GM18505 (cell line): Measurements from ENCODE around the gene THRB.
"Not testable (repeated sequence)": the region's sequence is repeated elsewhere in the genome, so short reads cannot be mapped to it uniquely, and the experiment has no call there.

Experiments used
- ATAC-seq: cut with Tn5 transposase; IDR thresholded peaks from one replicate; pipeline ENCODE4 v1.9.1; 2021; ENCODE audit not compliant: unreplicated experiment
- POLR2A ChIP-seq: IDR thresholded peaks from 4 replicates; pipeline ENCODE4 v1.6.1; 2011; ENCODE audit warnings: borderline replicate concordance; ENCODE audit not compliant: insufficient read depth, insufficient read length; ENCODE audit errors: extremely low read depth

Gene THRB

GRCh38 chr3:24410860-24411259, 83.8 kb downstream of the THRB start:
- no peak for ATAC-seq

DNA sequence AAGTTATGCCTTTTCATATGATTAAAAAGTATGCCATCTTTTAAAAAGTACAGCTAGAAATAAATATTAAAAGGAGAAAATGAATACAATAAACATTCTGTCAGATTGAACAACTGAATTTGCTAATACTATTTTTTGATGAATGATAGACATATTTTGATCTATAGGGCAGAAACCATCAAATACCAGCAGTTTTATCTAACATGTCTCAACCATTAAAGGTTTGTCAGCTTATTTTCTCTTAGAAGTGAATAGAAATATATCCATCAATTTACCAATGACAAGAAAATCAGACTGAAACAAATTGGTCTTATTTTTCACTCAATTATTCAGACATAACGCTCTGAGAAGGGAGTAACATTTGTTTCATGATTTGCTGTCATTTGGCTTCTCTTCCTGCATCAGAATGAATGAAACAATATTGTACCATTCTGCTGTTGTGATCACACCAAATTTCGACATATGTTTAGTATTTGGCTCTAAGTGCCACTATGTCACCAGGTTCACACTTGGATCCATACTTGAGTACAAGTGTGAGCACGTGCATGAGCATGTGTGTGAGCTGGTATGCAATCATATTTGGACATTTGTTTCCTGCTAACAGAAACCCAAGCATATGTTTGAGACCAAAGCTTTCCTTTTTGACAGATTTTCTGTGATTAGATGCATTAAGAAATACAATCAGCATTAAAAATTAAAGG, 86.5 kb downstream of the THRB start:
- ATAC-seq, result no peak
- TF ChIP-seq POLR2A, result no peak

More at GRCh38 chr3:24410860-24411259, 83.8 kb downstream of the THRB start:
- no peak for TF ChIP-seq POLR2A

- TF ChIP-seq POLR2A, result no peak
- no peak for ATAC-seq
These were observed 87.8 kb downstream of the THRB start for GRCh38 chr3:24406900-24407299.

DNA sequence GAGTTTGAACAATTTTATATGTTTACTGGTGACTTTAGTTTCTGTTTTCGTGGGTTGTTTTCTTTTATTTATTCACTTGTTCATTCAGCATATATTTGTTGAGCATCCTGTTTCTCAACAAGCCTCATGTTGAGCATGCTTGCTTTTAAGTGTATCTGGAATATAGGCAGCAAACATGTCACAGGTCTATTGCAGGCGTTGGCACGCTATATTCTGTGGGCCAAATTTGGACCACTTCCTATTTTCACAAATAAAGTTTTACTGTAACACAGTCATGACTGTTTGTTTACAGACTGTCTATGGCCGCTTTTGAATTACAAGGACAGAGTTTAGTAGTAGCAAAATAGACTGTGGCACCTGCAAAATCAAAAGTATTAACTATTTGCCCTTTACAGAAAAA, 89.6 kb downstream of the THRB start:
- no peak for TF ChIP-seq POLR2A
- no peak for ATAC-seq

- TF ChIP-seq POLR2A, result no peak
- no peak for ATAC-seq
These were observed 92.9 kb downstream of the THRB start for GRCh38 chr3:24401811-24402185.

- TF ChIP-seq POLR2A, result no peak
- ATAC-seq, result no peak
These were observed 93.4 kb downstream of the THRB start for GRCh38 chr3:24401090-24401810.

GRCh38 chr3:24400450-24400849, 94.2 kb downstream of the THRB start:
- ATAC-seq, result no peak

DNA sequence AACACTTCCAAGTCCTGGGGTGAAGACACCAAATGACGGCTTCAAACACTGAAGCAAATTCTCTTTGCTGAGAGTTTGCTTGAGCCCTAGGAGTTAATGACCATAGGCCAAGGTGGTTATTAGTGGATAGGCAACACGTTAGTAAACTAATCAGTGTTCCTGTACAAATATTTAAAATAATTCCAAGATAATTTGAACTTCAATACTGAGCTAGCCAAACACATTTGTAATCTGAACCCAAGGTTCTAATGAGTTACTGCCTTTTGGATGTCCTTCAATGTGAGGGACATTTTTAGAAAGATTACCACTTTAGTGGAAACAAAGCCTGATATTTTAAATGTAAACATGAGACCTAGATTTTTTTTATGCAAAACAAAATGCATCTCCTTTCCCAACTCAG, 94.6 kb downstream of the THRB start:
- no peak for ATAC-seq
- no peak for TF ChIP-seq POLR2A

More at GRCh38 chr3:24400450-24400849, 94.2 kb downstream of the THRB start:
- no peak for TF ChIP-seq POLR2A

GRCh38 chr3:24399614-24400013, 95.0 kb downstream of the THRB start:
- no peak for TF ChIP-seq POLR2A
- ATAC-seq, result no peak

DNA sequence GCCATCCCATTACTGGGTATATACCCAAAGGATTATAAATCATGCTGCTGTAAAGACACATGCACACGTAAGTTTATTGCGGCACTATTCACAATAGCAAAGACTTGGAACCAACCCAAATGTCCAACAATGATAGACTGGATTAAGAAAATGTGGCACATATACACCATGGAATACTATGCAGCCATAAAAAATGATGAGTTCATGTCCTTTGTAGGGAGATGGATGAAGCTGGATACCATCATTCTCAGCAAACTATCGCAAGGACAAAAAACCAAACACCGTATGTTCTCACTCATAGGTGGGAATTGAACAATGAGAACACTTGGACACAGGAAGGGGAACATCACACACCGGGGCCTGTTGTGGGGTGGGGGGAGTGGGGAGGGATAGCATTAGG, 95.9 kb downstream of the THRB start:
- ATAC-seq, result not testable (repeated sequence)

DNA sequence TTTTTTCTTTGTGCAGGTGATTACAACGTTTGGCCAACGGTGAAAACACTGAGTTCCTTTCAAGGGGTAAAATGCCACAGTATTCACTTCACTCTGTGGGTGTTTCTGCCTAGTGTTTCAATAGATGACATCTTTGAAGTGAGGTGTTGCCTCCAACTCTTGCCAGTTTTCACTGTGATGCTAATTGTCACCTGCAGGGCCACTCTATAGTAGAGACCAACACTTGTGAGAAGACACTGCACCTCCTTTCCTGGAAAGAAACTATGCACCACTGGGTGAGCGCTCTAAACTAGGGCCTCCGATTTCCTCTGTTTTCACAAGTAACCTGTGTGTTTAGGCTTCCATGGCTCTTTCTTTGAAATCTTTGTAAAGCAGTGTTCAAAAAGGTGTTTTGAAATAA, 98.3 kb downstream of the THRB start:
- ATAC-seq, result no peak

DNA sequence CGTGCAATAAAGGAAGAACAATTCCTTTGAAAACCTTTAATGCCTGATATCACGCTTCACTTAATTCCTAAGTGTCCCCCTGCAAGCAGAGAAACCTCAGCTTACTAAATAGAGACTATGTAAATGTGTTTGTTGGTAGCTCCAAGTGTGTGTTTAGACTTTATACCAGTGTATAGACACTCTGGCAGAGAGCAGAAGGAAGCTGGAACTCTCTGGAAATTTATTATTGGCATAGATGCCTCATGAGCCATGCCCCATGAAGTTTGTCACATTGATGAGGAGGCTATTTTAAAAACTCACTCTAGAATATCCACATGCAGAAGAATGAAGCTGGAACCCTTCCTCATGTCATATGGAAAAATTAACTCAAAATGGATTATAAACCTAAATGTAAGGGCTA, 99.9 kb downstream of the THRB start:
- ATAC-seq, result no peak
- TF ChIP-seq POLR2A, result no peak

More for the DNA sequence above, 98.3 kb downstream of the THRB start:
- TF ChIP-seq POLR2A, result no peak

DNA sequence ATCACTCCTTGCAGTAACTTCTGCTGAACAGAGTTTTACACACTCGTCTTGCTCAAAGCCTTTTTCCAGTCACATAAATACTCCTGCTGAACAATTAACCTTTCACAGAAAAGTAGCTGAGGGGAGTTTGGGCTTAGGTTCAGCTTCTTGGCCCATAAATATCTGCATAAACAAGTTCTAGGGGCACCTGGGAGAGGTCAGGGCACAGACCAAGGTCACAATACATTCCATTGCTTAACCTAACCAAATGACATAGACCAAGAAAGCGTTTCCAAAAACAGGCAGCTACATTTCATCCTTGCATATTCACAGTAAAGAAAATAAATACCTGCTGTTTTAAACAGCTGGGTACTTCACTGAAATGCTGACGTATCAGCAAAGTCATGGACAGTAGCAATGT, 101.3 kb downstream of the THRB start:
- ATAC-seq, result no peak
- TF ChIP-seq POLR2A, result no peak

DNA sequence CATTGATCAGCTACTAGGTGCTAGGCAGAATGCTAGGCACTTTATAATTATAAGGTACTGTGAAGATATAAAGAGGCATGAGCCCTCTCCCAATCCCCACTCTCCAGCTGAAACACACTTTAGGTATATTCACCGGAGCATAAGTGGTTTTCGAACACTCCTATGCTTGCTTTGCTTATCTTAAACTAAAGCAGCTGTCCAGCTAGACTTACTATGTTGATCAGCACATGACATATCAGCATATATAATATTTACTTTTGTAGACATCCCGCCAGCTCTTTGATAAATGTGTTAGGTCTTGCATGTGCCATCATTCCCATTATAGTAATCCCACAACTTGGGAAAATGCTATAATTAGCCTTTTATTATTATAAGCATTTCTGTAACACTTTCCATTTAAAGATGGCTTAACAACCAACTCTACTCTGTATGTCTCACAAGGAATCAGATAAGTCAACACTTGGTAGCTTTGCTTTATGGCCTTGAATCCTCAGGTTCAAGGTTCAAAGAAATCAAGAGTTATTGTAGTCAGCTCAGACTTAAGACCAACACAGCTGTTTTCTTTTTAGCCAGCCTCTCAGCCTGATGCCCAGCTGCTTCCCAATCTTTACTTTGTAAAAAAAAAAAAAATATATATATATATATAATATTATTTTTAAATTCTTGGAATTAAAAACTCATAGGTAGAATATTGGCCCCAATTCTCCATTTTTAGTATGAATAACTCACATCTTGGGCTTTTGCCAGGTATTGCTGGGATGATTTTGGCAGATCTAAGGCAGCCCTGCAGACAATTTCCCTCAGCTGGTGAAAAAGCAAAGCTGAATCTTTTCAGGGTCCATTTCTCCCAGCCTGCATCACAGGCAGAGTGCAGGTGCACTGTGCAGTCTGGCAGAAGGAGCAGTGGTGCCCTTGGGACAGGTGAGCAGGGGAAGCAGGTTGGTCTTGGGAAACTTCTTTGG, 104.2 kb downstream of the THRB start:
- no peak for ATAC-seq
- TF ChIP-seq POLR2A, result no peak
